Trophoblast cell (in vitro differentiated cells and primary cell): Measurements from ENCODE around the gene BICD2.

Source experiments
- DNase-seq, 2 donors: peaks; one replicate each; pipeline ENCODE4 v3.0.0-alpha.2; 2016
- H2AFZ ChIP-seq: 2 replicates; pipeline ENCODE4 v1.6.1; 2013; ENCODE audit warnings: low read length, moderate library complexity, mild to moderate bottlenecking; ENCODE audit not compliant: insufficient read depth, poor library complexity
- H2AK5ac ChIP-seq: 2 replicates; pipeline ENCODE4 v1.6.1; 2013; ENCODE audit warnings: mild to moderate bottlenecking, low read length
- H2BK120ac ChIP-seq: 2 replicates; pipeline ENCODE4 v1.6.1; 2013; ENCODE audit warnings: low read length, mild to moderate bottlenecking, moderate library complexity; ENCODE audit not compliant: insufficient read depth, poor library complexity
- H2BK12ac ChIP-seq: 2 replicates; pipeline ENCODE4 v1.6.1; 2013; ENCODE audit warnings: mild to moderate bottlenecking, low read length, moderate library complexity
- H2BK5ac ChIP-seq: 2 replicates; pipeline ENCODE4 v1.6.1; 2013; ENCODE audit warnings: low read length, low read depth, moderate library complexity, mild to moderate bottlenecking; ENCODE audit not compliant: poor library complexity
- H3K14ac ChIP-seq: 2 replicates; pipeline ENCODE4 v1.6.1; 2013; ENCODE audit warnings: mild to moderate bottlenecking, low read length
- H3K18ac ChIP-seq: 2 replicates; pipeline ENCODE4 v1.6.1; 2013; ENCODE audit warnings: mild to moderate bottlenecking, low read length
- H3K23ac ChIP-seq: 2 replicates; pipeline ENCODE4 v1.6.1; 2013; ENCODE audit warnings: low read length
- H3K27ac ChIP-seq: 2 replicates; pipeline ENCODE4 v1.5.1; 2013; ENCODE audit warnings: low read depth, mild to moderate bottlenecking, inconsistent platforms, low read length, moderate library complexity
- H3K27me3 ChIP-seq: 2 replicates; pipeline ENCODE4 v1.6.1; 2013; ENCODE audit warnings: inconsistent platforms, mild to moderate bottlenecking, low read length, moderate library complexity; ENCODE audit not compliant: insufficient read depth
- H3K36me3 ChIP-seq, 2 experiments: 1 replicate in 1 of 2; 2 replicates in 1 of 2; pipeline ENCODE4 v1.6.1; 2013; ENCODE audit warnings: low read length in 2 of 2, mild to moderate bottlenecking in 2 of 2, moderate library complexity in 1 of 2; ENCODE audit not compliant: insufficient read depth in 2 of 2, control insufficient read depth in 1 of 2
- H3K4ac ChIP-seq: 2 replicates; pipeline ENCODE4 v1.6.1; 2013; ENCODE audit warnings: low read depth, mild to moderate bottlenecking, low read length, moderate library complexity
- H3K4me1 ChIP-seq, 2 experiments: 1 replicate in 1 of 2; 2 replicates in 1 of 2; pipeline ENCODE4 v1.6.1; 2013; ENCODE audit warnings: low read length in 2 of 2, mild to moderate bottlenecking in 2 of 2, moderate library complexity in 1 of 2; ENCODE audit not compliant: insufficient read depth in 2 of 2, control insufficient read depth in 1 of 2
- H3K4me2 ChIP-seq: 2 replicates; pipeline ENCODE4 v1.6.1; 2013; ENCODE audit warnings: inconsistent platforms, mild to moderate bottlenecking, low read length, moderate library complexity
- H3K4me3 ChIP-seq: 2 replicates; pipeline ENCODE4 v1.5.1; 2013; ENCODE audit warnings: mild to moderate bottlenecking, low read depth, low read length, inconsistent platforms
- H3K79me1 ChIP-seq: one replicate; pipeline ENCODE4 v1.6.1; 2013; ENCODE audit warnings: low read length
- H3K79me2 ChIP-seq: 2 replicates; pipeline ENCODE4 v1.6.1; 2013; ENCODE audit warnings: low read length, mild to moderate bottlenecking; ENCODE audit not compliant: control insufficient read depth, insufficient read depth, poor library complexity
- H3K9ac ChIP-seq: 2 replicates; pipeline ENCODE4 v1.6.1; 2013; ENCODE audit warnings: mild to moderate bottlenecking, low read length
- H3K9me3 ChIP-seq: 2 replicates; pipeline ENCODE4 v1.6.1; 2013; ENCODE audit warnings: low read depth, mild to moderate bottlenecking, control low read depth, inconsistent platforms, low read length; ENCODE audit not compliant: insufficient read depth
- H4K12ac ChIP-seq: 2 replicates; pipeline ENCODE4 v1.6.1; 2013; ENCODE audit warnings: low read depth, mild to moderate bottlenecking, low read length, moderate library complexity
- H4K8ac ChIP-seq: 2 replicates; pipeline ENCODE4 v1.6.1; 2013; ENCODE audit warnings: low read depth, mild to moderate bottlenecking, low read length, moderate library complexity
- H4K91ac ChIP-seq: one replicate; pipeline ENCODE4 v1.6.1; 2013; ENCODE audit warnings: low read depth, mild to moderate bottlenecking, low read length, moderate library complexity
- WGBS: extraction: QIAGEN DNeasy Blood & Tissue Kit; methylation state at CpG from one replicate; pipeline ENCODE4 v1.1.7; 2013; ENCODE audit warnings: missing lambda C conversion rate; ENCODE audit not compliant: insufficient read length, insufficient coverage; ENCODE audit errors: extremely low coverage; 5-methylcytosine and 5-hydroxymethylcytosine counted together

BICD2 gene

GRCh38 chr9:92724528-92725265 is 39.9 kb downstream of the BICD2 start:
- H2BK12ac ChIP-seq, result peak overlapping the region; percentile 12
- H3K9ac ChIP-seq, result no peak overlapping the region
- H3K4me1 ChIP-seq, result peaks cover 43 to 63% of the 10 kb centered on the region in 2 experiments
- H4K12ac ChIP-seq, result no peak overlapping the region
- no peak overlapping the region for H4K8ac ChIP-seq
- no peak overlapping the region for H3K4me3 ChIP-seq
- H2AK5ac ChIP-seq, result peak overlapping the region; percentile 50
- no peak overlapping the region for H3K23ac ChIP-seq
- H2AFZ ChIP-seq, result no peak overlapping the region
- H3K27ac ChIP-seq, result no peak overlapping the region
- H3K27me3 ChIP-seq, result no peaks in the 10 kb centered on the region
- H3K79me2 ChIP-seq, result peaks cover 4% of the 10 kb centered on the region
- H3K14ac ChIP-seq, result no peak overlapping the region
- H4K91ac ChIP-seq, result peak overlapping the region; percentile 21
- H3K4ac ChIP-seq, result peak overlapping the region; percentile 50
- no CpG with 5 or more reads among the region's 10 CpGs for WGBS
- no peak overlapping the region for H3K4me2 ChIP-seq
- peaks cover 6% of the 10 kb centered on the region for H3K9me3 ChIP-seq
- peak overlapping the region; percentile 19 for H2BK5ac ChIP-seq
- H3K36me3 ChIP-seq, result peaks cover 42 to 46% of the 10 kb centered on the region in 2 experiments
- H3K79me1 ChIP-seq, result peaks cover 8% of the 10 kb centered on the region
- H2BK120ac ChIP-seq, result no peak overlapping the region
- peak overlapping the region; percentile 60 for H3K18ac ChIP-seq
- no peak for DNase-seq

DNA sequence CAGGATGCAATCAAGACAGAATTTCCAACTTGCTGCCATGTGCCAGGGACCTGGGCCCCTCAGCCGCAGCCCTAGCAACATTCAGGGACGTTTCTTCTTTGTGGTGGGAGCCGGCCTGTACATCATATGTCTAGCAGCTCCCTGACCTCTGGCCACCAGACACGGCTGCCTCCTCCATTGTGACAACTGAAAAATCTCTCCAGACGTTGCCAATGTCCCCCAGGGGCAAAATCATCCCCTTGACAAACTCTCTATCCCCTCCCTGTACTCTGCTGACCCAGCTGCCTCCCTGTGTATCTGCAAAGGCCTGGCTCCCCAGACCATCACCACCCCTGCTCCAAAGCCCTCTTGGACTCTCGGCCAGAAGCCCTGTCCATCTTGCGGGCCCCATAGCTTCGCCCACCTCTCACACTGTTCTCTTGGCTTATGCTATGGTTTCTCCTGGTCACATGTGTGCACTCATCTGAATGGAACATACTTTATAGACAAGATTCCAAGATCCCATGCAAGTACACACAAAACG is 40.8 kb downstream of the BICD2 start:
- H2BK12ac ChIP-seq, result no peak overlapping the region
- H3K23ac ChIP-seq, result no peak overlapping the region
- no CpG with 5 or more reads among the region's 9 CpGs for WGBS
- no peak overlapping the region for H3K14ac ChIP-seq
- H3K4me2 ChIP-seq, result peak overlapping the region; percentile 8
- no peaks in the 10 kb centered on the region for H3K27me3 ChIP-seq
- H2BK120ac ChIP-seq, result no peak overlapping the region
- H2BK5ac ChIP-seq, result no peak overlapping the region
- H4K12ac ChIP-seq, result no peak overlapping the region
- no peak overlapping the region for H4K91ac ChIP-seq
- no peak overlapping the region for H3K9ac ChIP-seq
- DNase-seq, result no peak
- no peak overlapping the region for H2AK5ac ChIP-seq
- no peak overlapping the region for H2AFZ ChIP-seq
- no peak overlapping the region for H4K8ac ChIP-seq
- H3K79me1 ChIP-seq, result peaks cover 8% of the 10 kb centered on the region
- H3K36me3 ChIP-seq, result peaks cover 49 to 54% of the 10 kb centered on the region in 2 experiments
- peaks cover 4% of the 10 kb centered on the region for H3K79me2 ChIP-seq
- H3K18ac ChIP-seq, result peak overlapping the region; percentile 38
- H3K9me3 ChIP-seq, result peaks cover 6% of the 10 kb centered on the region
- no peak overlapping the region for H3K4ac ChIP-seq
- H3K27ac ChIP-seq, result peak overlapping the region; percentile 35
- no peak overlapping the region for H3K4me3 ChIP-seq
- H3K4me1 ChIP-seq, result peaks cover 35 to 54% of the 10 kb centered on the region in 2 experiments

DNA sequence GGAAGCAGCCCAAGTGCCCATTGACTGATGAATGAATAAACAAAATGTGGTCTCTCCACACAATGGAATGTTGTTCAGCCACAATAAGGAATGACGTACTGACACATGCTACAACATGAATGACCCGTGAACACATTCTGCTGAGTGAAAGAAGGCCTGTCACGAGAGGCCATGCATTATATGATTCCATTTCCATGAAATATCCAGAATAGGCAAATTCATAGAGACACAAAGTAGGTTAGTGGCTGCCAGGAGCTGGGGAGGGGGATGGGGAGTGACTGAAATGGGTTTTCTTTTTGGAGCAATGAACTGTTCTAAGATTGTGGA is 41.4 kb downstream of the BICD2 start:
- no peak overlapping the region for H2AK5ac ChIP-seq
- no CpG with 5 or more reads among the region's 3 CpGs for WGBS
- DNase-seq, result peak; percentile 61 to 86
- no peak overlapping the region for H3K23ac ChIP-seq
- H3K9ac ChIP-seq, result no peak overlapping the region
- H3K9me3 ChIP-seq, result peaks cover 6% of the 10 kb centered on the region
- H2BK5ac ChIP-seq, result no peak overlapping the region
- no peak overlapping the region for H4K91ac ChIP-seq
- H3K79me1 ChIP-seq, result peaks cover 8% of the 10 kb centered on the region
- H2AFZ ChIP-seq, result no peak overlapping the region
- H3K14ac ChIP-seq, result no peak overlapping the region
- H3K4ac ChIP-seq, result no peak overlapping the region
- no peak overlapping the region for H3K27ac ChIP-seq
- H4K12ac ChIP-seq, result no peak overlapping the region
- H3K4me2 ChIP-seq, result no peak overlapping the region
- peaks cover 49 to 55% of the 10 kb centered on the region in 2 experiments for H3K36me3 ChIP-seq
- peaks cover 35 to 51% of the 10 kb centered on the region in 2 experiments for H3K4me1 ChIP-seq
- H3K4me3 ChIP-seq, result no peak overlapping the region
- H4K8ac ChIP-seq, result no peak overlapping the region
- peaks cover 4% of the 10 kb centered on the region for H3K79me2 ChIP-seq
- H2BK120ac ChIP-seq, result no peak overlapping the region
- no peak overlapping the region for H2BK12ac ChIP-seq
- H3K18ac ChIP-seq, result no peak overlapping the region
- no peaks in the 10 kb centered on the region for H3K27me3 ChIP-seq

DNA sequence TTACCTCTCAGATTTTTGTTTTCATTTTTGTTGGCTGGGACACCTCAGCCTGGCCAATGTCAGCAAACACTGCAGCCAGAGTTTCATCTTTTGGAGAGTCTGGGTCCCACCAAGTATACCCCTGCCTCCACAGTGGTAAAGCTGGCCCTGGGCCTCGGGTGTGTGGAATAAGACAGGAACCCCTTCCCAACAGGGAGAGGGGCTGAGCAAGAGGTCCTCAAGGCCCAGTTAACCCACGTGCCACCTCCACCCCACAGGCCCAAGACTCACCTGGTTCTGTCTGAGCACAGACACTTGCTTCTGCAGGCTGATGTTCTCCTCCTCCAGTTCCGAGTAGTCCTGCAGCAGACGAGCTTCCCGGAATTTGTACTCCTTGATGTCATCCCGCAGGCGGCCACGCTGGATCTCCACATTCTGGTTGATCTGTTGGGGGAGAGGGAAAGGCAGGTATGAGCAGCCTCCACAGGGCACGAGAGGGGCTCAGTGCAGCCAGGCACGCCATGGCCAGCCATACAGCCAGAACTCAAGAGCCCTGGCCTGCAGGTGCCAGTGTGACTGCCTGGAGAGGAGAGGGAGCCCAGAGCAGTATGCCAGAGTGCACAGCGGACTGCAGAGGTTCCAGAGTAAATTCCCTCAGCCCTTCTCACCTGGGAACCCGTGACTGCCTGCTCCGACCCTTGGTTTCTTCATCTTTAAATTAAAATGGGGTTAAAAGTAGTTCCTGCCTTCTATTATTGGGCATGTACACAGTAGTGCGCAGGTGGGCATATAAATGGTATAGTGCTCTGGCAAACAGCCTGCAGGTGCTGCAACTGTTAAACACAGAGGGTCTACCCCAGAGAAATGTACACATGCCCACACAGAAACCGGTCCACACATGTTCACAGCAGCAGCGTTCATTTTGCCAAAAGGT is 42.0 kb downstream of the BICD2 start:
- H3K23ac ChIP-seq, result no peak overlapping the region
- H2AK5ac ChIP-seq, result peak overlapping the region; percentile 25
- no CpG with 5 or more reads among the region's 16 CpGs for WGBS
- H4K12ac ChIP-seq, result no peak overlapping the region
- H3K79me1 ChIP-seq, result peaks cover 8% of the 10 kb centered on the region
- H3K4me1 ChIP-seq, result peaks cover 34 to 48% of the 10 kb centered on the region in 2 experiments
- H4K91ac ChIP-seq, result peak overlapping the region; percentile 7
- no peak overlapping the region for H3K9ac ChIP-seq
- H3K9me3 ChIP-seq, result peaks cover 6% of the 10 kb centered on the region
- H3K27ac ChIP-seq, result no peak overlapping the region
- no peak overlapping the region for H2BK12ac ChIP-seq
- H3K4ac ChIP-seq, result no peak overlapping the region
- H2BK5ac ChIP-seq, result no peak overlapping the region
- H3K18ac ChIP-seq, result peak overlapping the region; percentile 77
- H4K8ac ChIP-seq, result no peak overlapping the region
- H3K4me3 ChIP-seq, result no peak overlapping the region
- H3K27me3 ChIP-seq, result no peaks in the 10 kb centered on the region
- H3K79me2 ChIP-seq, result peaks cover 4% of the 10 kb centered on the region
- H2BK120ac ChIP-seq, result peak overlapping the region; percentile 3
- H3K14ac ChIP-seq, result peak overlapping the region; percentile 22
- DNase-seq, result peak; percentile 9 to 13
- no peak overlapping the region for H3K4me2 ChIP-seq
- H3K36me3 ChIP-seq, result peaks cover 55% of the 10 kb centered on the region in 2 experiments
- no peak overlapping the region for H2AFZ ChIP-seq
